ENCODE measurements around the gene GIT2.

DNA sequence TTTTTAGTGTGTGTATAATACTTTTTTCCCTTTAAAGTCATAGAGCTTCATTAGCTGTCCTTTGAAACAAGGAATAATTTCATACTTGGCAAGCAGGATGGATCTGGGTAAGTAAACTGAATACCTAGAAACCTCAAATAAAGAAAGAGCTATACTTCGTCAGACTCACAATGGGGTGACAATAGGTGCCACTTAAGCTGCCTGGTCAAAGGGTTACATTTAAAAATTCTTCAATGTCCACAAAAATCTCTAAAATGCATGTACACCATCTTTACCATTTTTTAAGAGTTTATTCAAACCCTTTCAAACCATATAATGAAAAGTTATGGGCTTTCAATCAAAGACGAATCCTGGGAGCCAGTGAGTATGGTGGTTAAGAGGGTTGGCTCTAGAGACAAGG is 3.1 kb downstream of the GIT2 start:
- TF ChIP-seq EZH2 (IDR thresholded peaks at IDR 0.05; ENCODE audit: borderline replicate concordance, low read length) (no peak), CTCF (conservative IDR thresholded peaks at IDR 0.05 in 1 of 2, IDR thresholded peaks at IDR 0.05 in 1 of 2; ENCODE audit: extremely low read depth in 1 of 2, insufficient read depth in 1 of 2, low read depth in 1 of 2, low read length in 2 of 2) (no peak)
